GM12878 (cell line): ENCODE results near the gene CERT1. TPM values are rescaled to one million over a fixed set of nuclear protein-coding genes. Genes with fewer than 3 reads are reported as not detected.

ENCODE experiments used
- CEBPZ ChIP-seq: fragments of 150-350 bp; IDR thresholded peaks from 2 replicates; pipeline ENCODE4 v1.6.1; 2016; ENCODE audit warnings: low read depth, low read length
- EP300 ChIP-seq, 2 experiments: fragments of 150-350 bp in 1 of 2; IDR thresholded peaks; 2 replicates each; pipeline ENCODE4 v1.6.1; 2011 to 2012; ENCODE audit warnings: low read depth in 2 of 2, low read length in 2 of 2, borderline replicate concordance in 1 of 2, improper control_type of control experiment in 1 of 2, inconsistent platforms in 1 of 2; ENCODE audit not compliant: control insufficient read depth in 1 of 2
- GATAD2B ChIP-seq: fragments of 450-650 bp; conservative IDR thresholded peaks from 2 replicates; pipeline ENCODE4 v1.6.1; 2017; ENCODE audit warnings: low read depth, mild to moderate bottlenecking, moderate library complexity
- HSF1 ChIP-seq: fragments of 150-350 bp; IDR thresholded peaks from 2 replicates; pipeline ENCODE4 v1.6.1; 2014; ENCODE audit warnings: mild to moderate bottlenecking, low read depth, low read length
- IRF4 ChIP-seq: IDR thresholded peaks from 2 replicates; pipeline ENCODE4 v1.6.1; 2011; ENCODE audit warnings: low read depth, low read length
- SMAD5 ChIP-seq: IDR thresholded peaks from 2 replicates; pipeline ENCODE4 v1.6.1; 2016; ENCODE audit warnings: antibody characterized with exemption, low read depth
- YY1 ChIP-seq: IDR thresholded peaks from 2 replicates; pipeline ENCODE4 v1.6.1; 2011; ENCODE audit warnings: low read depth, mild to moderate bottlenecking, low read length
- polyA plus RNA-seq, 11 experiments: library from polyadenylated mRNA; depleted of rRNA in 4 of 11; unstranded in 6 of 11; stranded (reverse) in 5 of 11; fragments of >200 nt; fragmentation: Nextera tagmentation in 4 of 11; fragmentation: Illumina TruSeq in 1 of 11; extraction: Ambion mirVana in 4 of 11; extraction: Trizol in 1 of 11; gene quantifications; 1 replicate in 1 of 11; 2 replicates in 10 of 11; pipeline versions ENCODE4 v1.2.1 to v1.2.3, GENCODE V29; 2011 to 2016; ENCODE audit warnings: inconsistent platforms in 2 of 11, missing spikeins in 2 of 11, low read depth in 1 of 11
- total RNA-seq, 4 experiments: library from RNA; depleted of rRNA in 3 of 4; stranded (reverse); fragments of >200 nt in 3 of 4; fragmentation: Illumina TruSeq in 1 of 4; extraction: Trizol in 1 of 4; gene quantifications; 2 replicates each; pipeline versions ENCODE4 v1.2.1 to v1.2.3, GENCODE V29; 2013 to 2021

The CERT1 gene
- total and polyA plus RNA-seq, 10 of the 15 experiments (the other 5 are each of a cell fraction or from before 2014, with no cell fraction given): 7.7 to 36.7 (median 25.6) TPM

- TF ChIP-seq CEBPZ (no peak), GATAD2B (no peak), SMAD5 (no peak), HSF1 (no peak), EP300 (IDR thresholded peaks at IDR 0.05; ENCODE audit: borderline replicate concordance in 1 of 2, control insufficient read depth in 1 of 2, low read depth in 2 of 2, low read length in 2 of 2) (no peak), YY1 (no peak), IRF4 (no peak)
These were observed 42.8 kb downstream of the CERT1 start (continued) for GRCh38 chr5:75468593-75468992.
